HG02973 (cell line): ENCODE data around the gene GARNL3.

ENCODE experiments used
- ATAC-seq: cut with Tn5 transposase; IDR thresholded peaks from one replicate; pipeline ENCODE4 v1.9.1; 2021; ENCODE audit warnings: moderate library complexity; ENCODE audit not compliant: unreplicated experiment

Gene GARNL3

DNA sequence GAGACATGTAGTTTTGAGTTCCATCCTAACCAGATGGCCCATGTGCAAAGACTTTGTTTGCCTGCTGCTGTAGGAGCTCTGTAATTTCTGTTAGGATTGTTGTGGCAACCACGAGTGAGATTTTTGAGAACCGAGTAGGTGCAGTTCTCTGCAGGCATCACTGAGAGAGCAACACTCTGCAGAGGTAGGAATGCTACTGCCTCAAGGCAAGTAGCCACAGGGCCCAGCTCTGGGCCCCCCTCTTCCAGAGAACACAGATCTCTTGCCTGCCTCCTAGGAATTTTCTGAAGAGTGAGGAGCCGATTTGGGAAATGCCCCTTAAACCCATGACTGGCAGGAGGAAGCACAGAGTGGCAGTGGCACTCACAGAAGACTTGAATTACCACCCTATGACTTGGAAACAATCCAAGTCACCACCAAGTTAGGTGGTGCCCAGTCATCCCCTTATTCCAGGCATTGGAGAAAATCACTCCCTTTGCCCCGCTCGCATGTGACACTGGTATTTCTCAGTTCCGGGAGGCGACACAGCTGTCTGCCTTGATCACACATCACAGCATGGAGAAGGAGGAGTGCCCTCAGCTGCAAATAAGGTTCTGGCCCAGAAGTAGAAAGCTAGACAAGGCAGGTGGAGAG lies 79.9 kb downstream of the GARNL3 start:
- no peak for ATAC-seq

DNA sequence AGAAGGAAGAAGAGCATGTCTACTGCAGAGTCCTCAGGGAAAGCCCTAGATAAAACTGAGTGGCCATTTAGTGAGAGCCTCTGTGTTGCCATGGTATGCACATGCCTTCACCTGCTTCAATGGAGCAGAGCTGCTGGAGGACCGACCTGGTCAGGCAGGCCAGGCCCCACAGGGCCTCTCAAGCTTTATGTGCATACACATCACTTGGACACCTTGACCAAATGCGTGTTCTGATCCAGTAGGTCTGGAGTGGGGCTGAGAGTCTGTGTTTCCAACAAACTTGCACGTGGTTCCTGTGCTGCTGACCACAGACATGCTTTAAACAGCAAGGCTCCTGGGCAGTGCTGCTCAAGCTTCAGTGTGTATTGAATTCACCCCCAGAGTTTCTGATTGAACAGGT lies 81.0 kb downstream of the GARNL3 start:
- ATAC-seq = no peak

DNA sequence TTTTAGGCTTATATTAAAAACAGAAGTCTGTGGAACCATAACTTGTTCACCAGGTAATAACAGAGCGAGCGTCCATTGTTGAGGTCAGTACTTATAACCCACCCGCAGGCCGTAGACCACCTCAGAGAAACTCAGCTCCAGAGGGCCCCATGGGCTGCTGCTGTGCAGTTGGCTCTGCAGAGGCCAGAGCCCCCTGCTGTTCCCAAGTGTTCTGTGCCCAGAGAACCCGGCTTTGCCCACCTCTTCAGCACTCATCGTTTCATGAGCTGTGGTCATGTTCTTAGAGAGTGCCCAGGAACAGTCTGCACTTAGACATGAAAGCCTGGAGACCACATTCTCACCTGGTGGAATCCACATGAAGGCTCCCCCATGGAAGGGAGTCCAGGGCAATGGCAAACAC lies 82.0 kb downstream of the GARNL3 start:
- ATAC-seq = no peak

DNA sequence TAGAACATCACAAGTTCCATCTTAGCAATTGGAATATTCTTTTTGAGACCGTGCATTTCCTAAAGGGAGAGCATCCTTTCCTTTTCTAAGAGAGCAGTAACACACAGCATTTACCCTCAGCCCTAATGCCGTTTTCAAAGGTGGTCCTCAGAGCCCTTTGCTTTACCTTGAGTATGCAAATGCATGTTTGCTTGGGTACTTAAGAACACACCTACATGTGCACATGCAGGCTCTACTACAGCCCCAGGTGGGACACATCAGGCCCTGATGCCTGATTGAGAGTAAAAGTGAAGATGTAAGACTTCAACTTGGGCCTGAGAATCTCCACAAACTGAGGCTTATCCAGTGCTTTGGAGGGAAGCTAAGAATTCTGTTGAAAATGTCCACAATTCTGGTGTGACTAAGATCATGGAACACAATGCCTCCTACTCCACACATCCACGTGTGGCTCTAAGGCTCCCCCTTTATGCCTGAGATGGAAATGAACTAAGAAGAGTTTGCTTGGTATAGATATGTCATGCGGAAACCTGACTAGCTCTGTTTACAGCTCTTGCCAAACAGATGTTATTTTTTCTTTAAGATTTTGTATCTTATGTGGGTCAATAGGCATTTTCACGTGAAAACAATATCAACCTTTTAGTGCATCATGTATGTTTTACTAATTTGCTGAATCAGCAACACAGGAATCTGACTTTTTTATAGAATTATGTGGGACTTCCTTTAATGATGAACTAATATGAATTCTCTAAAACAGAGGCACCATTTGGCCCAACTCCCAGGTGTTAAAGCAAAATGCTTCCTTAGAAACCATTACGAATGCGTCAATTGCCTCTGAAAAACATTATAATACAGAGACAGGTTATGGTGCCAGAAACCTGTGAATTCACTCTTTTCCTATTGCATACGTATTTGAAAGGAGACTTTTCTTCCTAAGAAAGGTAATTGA lies 83.5 kb downstream of the GARNL3 start:
- no peak for ATAC-seq

DNA sequence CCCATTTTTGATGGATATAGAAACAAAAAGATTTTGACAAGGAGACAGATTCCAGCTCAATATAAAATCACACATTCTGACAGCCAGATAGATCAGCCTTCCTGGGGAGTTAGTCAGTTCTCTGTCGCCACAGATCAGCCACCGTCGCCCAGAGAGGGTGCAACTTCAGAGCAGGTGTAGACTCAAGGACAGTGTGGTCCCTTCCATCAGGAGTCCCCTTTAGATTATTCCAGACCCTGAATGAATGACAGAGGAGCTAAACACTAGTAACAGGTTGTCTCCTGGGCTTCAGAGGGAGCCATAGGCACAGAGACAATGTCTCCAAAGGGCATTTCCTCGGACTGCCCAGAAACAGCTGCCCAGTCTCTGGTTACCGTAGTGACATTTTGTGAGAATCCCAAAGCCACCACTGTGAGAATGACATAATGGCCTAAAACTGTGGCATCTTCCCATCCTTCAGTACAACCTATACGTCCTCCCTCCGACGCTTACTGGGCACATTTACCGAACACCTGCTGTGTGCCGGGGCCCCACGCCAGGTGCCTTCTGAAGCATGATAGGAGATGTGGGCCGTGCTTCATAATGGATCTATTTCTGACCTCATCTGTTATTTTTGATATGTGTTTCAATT lies 85.0 kb downstream of the GARNL3 start:
- ATAC-seq = no peak

DNA sequence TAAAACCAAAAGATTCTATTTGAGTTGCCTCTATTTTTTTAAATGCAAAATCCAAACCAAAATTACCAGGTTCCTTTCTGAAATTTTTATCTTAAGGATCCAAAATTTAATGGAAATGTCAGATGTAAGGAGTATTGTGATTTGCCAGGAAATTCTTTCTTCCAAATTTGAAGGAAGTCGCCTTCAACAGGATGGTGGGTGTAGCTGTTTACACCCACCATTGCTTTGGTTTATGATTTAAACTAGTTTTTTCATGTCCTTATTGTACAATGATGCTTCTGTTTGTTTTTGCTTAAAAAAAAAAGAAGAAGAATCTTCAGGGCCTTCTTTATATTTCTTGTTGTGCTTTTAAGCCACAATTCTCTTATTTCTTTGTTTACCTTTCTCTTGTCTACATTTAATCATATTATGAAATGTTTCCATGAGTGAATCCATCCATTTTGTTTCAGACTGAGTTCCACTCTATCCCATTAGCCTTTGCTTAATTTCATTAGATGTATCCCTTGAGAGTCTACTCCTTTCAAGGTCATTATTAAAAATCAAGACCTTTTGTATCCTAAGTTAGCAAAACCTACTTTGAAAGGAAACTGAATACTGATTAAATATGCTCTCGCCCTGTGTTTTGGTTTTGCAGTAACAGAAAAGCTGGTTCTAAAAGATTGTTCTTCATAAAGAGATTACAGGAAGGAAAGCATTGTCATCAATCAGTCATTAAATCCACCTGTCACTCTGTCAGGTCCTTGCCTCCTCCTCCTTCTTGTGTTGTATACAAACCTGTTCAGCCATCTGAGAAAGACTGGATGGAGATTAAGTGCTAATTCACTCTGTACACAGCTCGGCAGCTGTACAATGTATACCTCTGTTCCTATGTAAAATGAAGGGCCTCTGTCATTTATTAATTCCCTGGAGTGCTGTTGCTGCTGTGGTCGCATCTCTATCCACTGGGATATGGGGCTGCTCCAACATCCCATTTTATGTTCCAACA lies 86.9 kb downstream of the GARNL3 start:
- ATAC-seq = no peak

DNA sequence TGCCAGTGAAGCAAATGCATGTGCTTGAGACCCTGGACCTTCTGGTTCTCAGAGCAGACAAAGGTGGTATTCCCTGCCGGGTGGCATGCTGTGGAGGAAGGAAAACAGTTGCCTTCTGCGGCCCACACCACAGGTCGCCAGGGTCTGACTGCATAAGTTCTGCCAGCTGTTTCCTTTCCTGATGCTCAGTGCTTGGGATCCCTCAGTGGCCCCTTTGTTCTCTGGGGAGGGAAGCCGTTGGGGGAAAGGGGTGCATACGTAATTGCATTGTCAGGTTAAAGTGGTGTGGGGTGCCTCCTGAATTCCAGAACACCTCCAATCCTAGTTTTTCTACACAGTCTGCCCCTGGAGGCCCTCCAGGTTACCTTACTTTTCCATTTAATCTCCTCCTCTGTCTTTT lies 89.3 kb downstream of the GARNL3 start:
- no peak for ATAC-seq

DNA sequence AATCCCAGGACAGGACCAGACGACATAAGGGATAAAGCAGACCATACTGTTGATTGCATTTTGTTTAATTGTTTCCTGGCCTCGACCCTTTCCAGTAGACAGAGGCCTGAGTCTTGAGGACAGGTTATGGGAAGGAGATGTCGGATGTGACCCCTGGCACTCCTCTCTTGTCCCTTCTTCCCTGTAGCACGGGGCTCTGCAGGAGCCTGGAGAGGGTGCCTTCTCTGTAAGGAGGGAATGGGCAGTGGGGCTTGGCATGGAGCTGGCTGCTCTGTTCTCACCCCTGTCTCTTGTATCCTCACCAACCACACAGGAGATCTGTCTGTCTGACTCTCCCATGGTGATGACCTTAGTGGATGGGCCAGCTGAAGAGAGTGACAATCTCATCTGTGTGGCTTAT lies 92.3 kb downstream of the GARNL3 start:
- ATAC-seq = no peak

DNA sequence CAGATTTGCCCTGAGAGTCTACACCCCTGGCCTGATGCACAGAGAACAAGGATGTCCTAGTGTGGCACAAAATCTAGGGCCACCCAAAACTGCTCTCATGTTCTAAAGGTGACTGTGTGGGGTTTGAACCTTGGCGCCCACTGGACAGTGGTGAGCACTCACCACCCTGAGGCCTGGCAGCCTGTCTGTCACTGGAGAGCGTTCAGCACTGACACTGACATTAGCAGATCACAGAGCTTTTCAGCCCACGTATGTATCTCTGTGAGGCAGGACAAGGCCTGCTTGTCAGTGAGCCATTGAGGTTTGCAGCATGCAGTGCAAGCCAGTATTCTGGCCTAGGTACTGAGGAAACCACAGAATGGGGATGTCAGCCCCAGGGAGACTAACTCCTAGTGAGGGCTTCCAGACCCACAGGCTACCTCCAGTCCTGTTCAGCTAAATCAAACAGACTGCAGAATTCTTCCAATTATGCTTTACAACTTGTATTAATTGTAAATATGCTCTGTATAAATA lies 93.5 kb downstream of the GARNL3 start:
- no peak for ATAC-seq

DNA sequence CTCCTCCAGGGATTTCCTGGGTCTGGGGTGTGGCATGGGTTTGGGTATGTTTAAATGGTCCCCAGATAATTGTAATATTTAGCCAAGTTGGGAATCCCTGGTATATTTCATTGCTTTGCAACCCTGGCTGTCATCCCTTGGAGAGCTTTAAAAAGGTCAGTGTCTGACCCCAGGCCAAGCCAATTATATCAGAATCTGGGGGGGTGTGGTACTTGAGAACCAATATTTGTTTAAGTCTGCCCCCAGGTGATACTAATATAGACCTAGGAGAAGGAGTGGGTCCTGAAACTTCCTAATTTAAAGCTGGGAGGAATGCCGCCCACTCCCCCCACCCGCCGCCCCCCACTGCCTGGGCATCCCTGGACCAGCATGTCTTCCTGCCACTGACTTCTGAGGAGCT lies 94.2 kb downstream of the GARNL3 start:
- no peak for ATAC-seq

DNA sequence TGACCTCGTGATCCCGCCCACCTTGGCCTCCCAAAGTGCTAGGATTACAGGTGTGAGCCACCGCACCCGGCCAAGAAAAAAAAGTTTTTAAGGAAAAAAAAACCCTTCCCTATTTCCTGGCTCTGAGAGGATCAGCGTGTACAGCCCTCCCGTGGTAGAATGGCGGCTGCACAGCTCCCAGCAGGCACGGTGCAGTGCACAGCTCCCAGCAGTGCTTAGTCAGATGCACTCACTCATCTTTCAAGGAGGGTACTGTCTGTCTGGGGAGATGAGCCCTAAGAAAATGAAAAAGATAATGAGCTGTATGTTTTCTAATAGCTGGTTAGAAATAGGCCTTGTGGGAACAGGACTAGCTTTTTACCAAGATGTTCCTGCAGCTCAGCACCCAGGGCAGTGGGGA lies 95.7 kb downstream of the GARNL3 start:
- no peak for ATAC-seq

DNA sequence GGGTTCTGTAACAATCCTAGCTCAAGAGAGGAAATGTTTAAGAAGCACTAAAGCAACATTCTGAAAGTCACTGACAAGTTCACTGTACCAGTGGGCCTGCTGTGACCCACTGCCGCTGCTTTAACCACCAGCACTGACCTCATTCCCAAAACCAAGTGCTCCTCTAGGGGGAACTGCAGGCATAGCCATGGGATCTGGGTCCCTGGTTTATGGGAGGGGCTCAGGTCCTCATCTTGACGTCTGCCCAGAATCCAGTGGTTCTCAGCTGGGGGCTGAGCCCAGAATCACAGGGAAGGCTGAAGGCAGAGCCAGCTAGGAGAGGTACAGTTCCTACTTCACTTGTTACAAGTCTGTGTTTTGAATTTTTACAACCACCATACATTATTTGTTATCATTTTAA lies 96.3 kb downstream of the GARNL3 start:
- no peak for ATAC-seq

DNA sequence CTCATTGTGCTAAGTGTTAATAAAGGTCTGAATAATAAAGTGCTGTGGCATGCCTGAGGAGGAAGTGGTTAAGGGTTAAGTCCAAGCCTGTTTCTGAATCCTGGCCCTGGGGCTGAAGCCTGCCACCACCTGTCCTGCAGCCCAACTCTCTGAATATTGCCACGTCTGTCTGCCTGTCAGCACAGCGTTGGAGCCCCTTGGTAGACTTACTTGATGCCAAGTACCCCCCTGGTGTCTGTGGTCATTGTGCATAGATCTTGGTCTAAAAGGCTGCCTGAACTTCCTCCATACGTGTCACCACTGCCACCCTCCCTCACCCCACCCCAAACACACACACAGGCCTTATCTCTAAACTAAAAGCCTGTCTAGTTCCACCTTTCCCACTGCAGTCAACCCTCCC lies 97.0 kb downstream of the GARNL3 start:
- ATAC-seq = no peak

DNA sequence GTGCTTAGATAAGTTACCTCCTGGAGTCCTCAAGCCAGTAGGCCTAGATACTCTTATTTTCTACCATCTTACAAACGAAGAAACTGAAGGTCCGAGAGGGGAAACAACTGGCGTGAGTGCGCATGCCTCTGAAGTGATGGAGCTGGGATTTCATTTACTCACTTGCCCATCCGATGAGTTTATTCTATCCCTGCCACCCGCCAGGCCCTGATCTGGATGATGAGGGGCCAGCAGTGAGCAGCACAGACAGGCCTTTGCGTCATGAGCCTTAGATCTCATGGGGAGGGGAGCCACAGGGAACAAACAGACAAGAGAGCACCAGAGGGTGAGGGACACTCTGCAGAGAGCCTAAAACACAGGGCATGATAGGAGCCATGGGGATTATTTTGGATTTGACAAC lies 98.3 kb downstream of the GARNL3 start:
- no peak for ATAC-seq

DNA sequence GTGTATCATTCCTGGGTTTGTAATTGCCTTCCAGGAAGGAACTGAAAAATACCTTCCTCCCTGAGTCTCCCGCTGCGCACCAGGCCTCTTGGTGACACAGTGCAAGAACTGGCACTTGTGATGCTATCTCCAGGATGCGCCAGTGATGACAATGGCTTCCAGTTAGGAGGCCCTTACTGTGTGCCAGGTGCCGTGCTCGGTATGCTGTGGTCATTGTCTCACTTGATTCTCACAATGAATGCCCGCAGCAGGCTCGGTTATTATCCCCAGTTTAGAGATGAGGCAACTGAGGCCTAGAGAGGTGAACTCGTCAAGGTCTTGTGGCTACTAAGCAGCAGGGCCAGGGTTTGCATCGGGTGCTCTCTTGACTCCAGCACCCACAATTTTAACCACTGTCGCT lies 100.9 kb downstream of the GARNL3 start:
- no peak for ATAC-seq

DNA sequence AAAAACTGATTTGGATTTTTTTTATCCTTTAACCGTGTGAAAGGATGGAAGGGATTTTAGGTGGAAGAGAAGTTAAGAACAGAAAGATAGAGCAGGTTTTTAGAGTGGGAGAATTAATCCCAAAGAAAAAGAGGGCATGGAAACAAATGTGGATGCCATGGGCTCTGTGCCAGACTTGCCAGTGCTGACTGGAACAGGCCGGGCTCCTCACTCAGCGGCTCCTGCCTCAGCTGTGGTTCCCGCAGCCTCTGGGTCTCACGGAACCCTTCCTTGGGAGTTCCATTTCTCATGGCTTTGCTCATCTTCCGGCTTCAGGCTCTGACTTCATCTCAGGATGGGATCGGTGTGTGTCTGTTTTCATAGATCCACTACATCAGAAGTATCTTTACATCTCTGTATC lies 102.0 kb downstream of the GARNL3 start:
- ATAC-seq = no peak

DNA sequence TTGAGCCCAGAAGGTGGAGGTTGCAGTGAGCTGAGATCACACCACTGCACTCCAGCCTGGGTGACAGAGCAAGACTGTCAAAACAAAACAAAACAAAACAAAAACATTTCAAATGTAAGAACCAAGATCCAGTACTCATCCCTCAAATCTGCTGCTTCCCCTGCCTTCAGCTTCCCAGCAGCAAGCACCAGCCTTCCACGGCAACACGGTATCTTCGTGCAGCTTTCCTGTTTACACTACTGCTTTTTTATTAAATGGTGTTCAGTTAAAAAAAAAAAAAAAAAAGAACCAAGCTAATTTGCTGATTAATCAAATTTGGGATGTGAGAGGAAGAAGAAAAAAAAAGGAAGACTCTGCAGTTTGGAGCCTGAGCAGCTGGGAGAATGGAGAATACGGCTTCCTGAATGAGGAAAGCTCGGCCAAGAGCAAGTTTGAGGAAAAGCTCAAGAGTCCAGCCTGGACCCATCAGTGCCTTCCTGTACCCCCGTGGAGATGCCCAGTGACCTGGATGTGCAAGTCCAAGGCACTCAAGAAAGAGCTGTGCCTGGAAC lies 104.4 kb downstream of the GARNL3 start:
- no peak for ATAC-seq

DNA sequence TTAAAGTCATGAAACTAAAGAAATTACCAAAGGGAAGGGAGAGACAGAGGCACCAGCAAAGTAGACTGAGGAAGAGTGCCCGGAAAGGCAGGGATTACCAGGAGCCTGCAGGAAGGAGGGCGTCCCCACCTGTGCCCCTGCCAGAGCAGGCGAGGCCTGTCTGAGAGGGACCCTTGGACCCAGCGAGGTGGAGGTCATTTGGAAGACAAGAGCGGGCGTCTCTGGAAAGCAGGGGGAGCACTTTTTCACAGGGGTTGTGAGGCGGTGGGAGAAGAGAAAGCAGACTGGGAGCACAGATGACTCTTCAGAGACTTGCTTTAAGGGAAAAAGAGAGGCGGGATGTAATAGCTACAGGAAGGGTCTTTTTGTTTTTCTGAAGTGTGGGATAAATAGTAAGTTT lies 104.9 kb downstream of the GARNL3 start:
- no peak for ATAC-seq

DNA sequence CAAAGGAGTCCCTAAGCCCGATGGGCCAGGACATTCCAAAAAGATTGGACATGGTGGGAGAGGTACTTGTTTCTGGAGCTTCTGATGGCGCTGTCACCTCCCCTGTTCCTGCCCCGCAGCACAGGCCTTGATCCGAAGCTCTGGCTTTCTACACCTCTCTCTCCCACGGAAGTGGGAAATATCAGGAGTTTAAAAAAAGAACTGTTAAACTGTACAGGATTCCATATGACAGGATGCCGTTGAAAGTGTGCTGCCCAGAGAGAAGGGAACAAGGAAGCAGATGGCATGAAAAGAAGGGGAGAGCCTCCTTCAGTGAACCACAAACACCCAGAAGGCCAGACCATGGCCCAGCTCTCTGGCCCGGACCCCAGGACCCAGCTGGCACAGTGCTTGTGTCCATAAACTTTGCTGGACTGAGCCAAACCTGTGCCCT lies 105.6 kb downstream of the GARNL3 start:
- ATAC-seq = no peak
